ENCODE measurements around the gene KRT6C.

- TF ChIP-seq, protein P1, sequence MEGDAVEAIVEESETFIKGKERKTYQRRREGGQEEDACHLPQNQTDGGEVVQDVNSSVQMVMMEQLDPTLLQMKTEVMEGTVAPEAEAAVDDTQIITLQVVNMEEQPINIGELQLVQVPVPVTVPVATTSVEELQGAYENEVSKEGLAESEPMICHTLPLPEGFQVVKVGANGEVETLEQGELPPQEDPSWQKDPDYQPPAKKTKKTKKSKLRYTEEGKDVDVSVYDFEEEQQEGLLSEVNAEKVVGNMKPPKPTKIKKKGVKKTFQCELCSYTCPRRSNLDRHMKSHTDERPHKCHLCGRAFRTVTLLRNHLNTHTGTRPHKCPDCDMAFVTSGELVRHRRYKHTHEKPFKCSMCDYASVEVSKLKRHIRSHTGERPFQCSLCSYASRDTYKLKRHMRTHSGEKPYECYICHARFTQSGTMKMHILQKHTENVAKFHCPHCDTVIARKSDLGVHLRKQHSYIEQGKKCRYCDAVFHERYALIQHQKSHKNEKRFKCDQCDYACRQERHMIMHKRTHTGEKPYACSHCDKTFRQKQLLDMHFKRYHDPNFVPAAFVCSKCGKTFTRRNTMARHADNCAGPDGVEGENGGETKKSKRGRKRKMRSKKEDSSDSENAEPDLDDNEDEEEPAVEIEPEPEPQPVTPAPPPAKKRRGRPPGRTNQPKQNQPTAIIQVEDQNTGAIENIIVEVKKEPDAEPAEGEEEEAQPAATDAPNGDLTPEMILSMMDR (conservative IDR thresholded peaks at IDR 0.05; ENCODE audit: low read depth in 2 of 2) = no peak
- TF ChIP-seq EZH2phosphoT487 (IDR thresholded peaks at IDR 0.05; ENCODE audit: unreplicated experiment) = no peak
Observed at GRCh38 chr12:52438305-52439301, 35.0 kb downstream of the KRT6C start.

Measured in GM23338 (cell line).